Esophagus squamous epithelium (tissue), 5 donors: Measurements from ENCODE around the gene PRKCE. TPM values are rescaled to one million over a fixed set of nuclear protein-coding genes. Genes with fewer than 3 reads are reported as not detected.
A peak's percentile ranks its signal among the peaks of the same experiment; 100 is the strongest.

ENCODE experiments used
- DNase-seq: peaks from one replicate; lab custom pipeline; 2025; lab: John Stamatoyannopoulos, UW
- H3K27ac ChIP-seq, 4 donors: fragments of 200-600 bp; sonication (generic); one replicate each; pipeline ENCODE4 v1.5.1; 2016 to 2019; ENCODE audit warnings: mild to moderate bottlenecking in 1 of 4
- H3K27me3 ChIP-seq, 4 donors: fragments of 200-600 bp; sonication (generic); 1 replicate in 3 of 4; 2 replicates in 1 of 4; pipeline versions ENCODE4 v1.5.1 to v1.6.0; 2017 to 2021; ENCODE audit warnings: antibody characterized with exemption in 1 of 4
- H3K36me3 ChIP-seq, 3 donors: fragments of 200-600 bp; sonication (generic); one replicate each; pipeline ENCODE4 v1.5.1; 2016 to 2019
- H3K4me1 ChIP-seq, 3 donors: fragments of 200-600 bp; sonication (generic); one replicate each; pipeline ENCODE4 v1.5.1; 2017 to 2019
- H3K4me3 ChIP-seq, 4 donors: fragments of 200-600 bp; sonication (generic); 1 replicate in 3 of 4; 2 replicates in 1 of 4; pipeline ENCODE4 v1.5.1; 2016 to 2019; ENCODE audit warnings: mild to moderate bottlenecking in 2 of 4, moderate library complexity in 1 of 4
- H3K9me3 ChIP-seq, 3 donors: fragments of 200-600 bp; sonication (generic); one replicate each; pipeline ENCODE4 v1.5.1; 2016 to 2019
- CTCF ChIP-seq, 6 experiments: fragments of 450-650 bp in 4 of 6; fragments of 200-600 bp in 2 of 6; sonication (generic) in 2 of 6; IDR thresholded peaks; one replicate each; pipeline ENCODE4 v1.5.1; 2016 to 2019; ENCODE audit warnings: antibody characterized with exemption in 6 of 6, mild to moderate bottlenecking in 4 of 6, moderate library complexity in 4 of 6
- POLR2A ChIP-seq, 4 donors: fragments of 450-650 bp; IDR thresholded peaks; one replicate each; pipeline ENCODE4 v1.6.1; 2017; ENCODE audit warnings: antibody characterized with exemption in 4 of 4, mild to moderate bottlenecking in 4 of 4, moderate library complexity in 3 of 4
- WGBS, 2 donors: methylation state at CpG; one replicate each; pipeline ENCODE4 v1.1.5; 2018; 5-methylcytosine and 5-hydroxymethylcytosine counted together
- intact Hi-C: fragments of 100-400 bp; cut with DNase I; formaldehyde crosslinking; loops from one replicate; pipeline ENCODE4 v1.15.0; 2022
- total RNA-seq, 4 donors: library from RNA; depleted of rRNA; stranded (reverse); fragments of >200 nt; gene quantifications; one replicate each; pipeline ENCODE4 v1.1.0, GENCODE V29; 2016
- donor health status: DM: yes; HTN: yes; CAD: no.

PRKCE gene
- total RNA-seq, 4 donors from 2014 or later = 6.5 to 13.7 (median 9.9) TPM

- 47 to 58% methylated on average over 3 of the region's 3 CpGs for WGBS, 2 donors
- peak overlapping the region; percentile 50 to 77 (median 68) for H3K27ac ChIP-seq
- intact Hi-C loops = no loop called here
- no peak for DNase-seq
- H3K27me3 ChIP-seq = no peaks in the 10 kb centered on the region
- H3K4me3 ChIP-seq = no peak overlapping the region
- H3K4me1 ChIP-seq = peaks cover 9 to 73% (median 25%) of the 10 kb centered on the region in 3 donors
- H3K36me3 ChIP-seq = no peaks in the 10 kb centered on the region
- H3K9me3 ChIP-seq = no peaks in the 10 kb centered on the region
- TF ChIP-seq CTCF (IDR thresholded peaks at IDR 0.05) = no peak
- TF ChIP-seq POLR2A (IDR thresholded peaks at IDR 0.05) = no peak
Measured at GRCh38 chr2:46117994-46118393, 466.5 kb downstream of the PRKCE start.

- no peak for DNase-seq
- WGBS, 2 donors = 76 to 90% methylated on average over 7 of the region's 7 CpGs
- TF ChIP-seq CTCF (IDR thresholded peaks at IDR 0.05) = no peak
- no peak for TF ChIP-seq POLR2A (IDR thresholded peaks at IDR 0.05)
- Histone ChIP-seq H3K9me3 (no peaks in the 10 kb centered on the region), H3K4me1 (peaks cover 9 to 79% (median 25%) of the 10 kb centered on the region in 3 donors), H3K27ac (peak overlapping the region in 3 of 4 donors; percentile 64 to 77 (median 71)), H3K27me3 (no peaks in the 10 kb centered on the region), H3K36me3 (no peaks in the 10 kb centered on the region), H3K4me3 (no peak overlapping the region)
- intact Hi-C loops = no loop called here
Measured at GRCh38 chr2:46118656-46119371, 467.3 kb downstream of the PRKCE start.

- Histone ChIP-seq H3K27ac (peak overlapping the region in 2 of 4 donors; percentile 64 to 71), H3K27me3 (no peaks in the 10 kb centered on the region), H3K9me3 (no peaks in the 10 kb centered on the region), H3K36me3 (no peaks in the 10 kb centered on the region), H3K4me1 (peaks cover 9 to 79% (median 25%) of the 10 kb centered on the region in 3 donors), H3K4me3 (no peak overlapping the region)
- intact Hi-C loops = no loop called here
- TF ChIP-seq CTCF (IDR thresholded peaks at IDR 0.05) = no peak
- no peak for TF ChIP-seq POLR2A (IDR thresholded peaks at IDR 0.05)
- WGBS, 2 donors = 75 to 85% methylated on average over 5 of the region's 5 CpGs
- no peak for DNase-seq
Measured at GRCh38 chr2:46119453-46119852, 468.0 kb downstream of the PRKCE start.

GRCh38 chr2:46120792-46121555 lies 469.5 kb downstream of the PRKCE start:
- intact Hi-C loops = no loop called here
- Histone ChIP-seq H3K9me3 (no peaks in the 10 kb centered on the region), H3K4me3 (no peak overlapping the region), H3K27me3 (no peaks in the 10 kb centered on the region), H3K4me1 (peaks cover 9 to 85% (median 28%) of the 10 kb centered on the region in 3 donors), H3K36me3 (no peaks in the 10 kb centered on the region), H3K27ac (no peak overlapping the region)
- DNase-seq = no peak
- TF ChIP-seq POLR2A (IDR thresholded peaks at IDR 0.05) (no peak), CTCF (IDR thresholded peaks at IDR 0.05) (no peak)
- 59 to 75% methylated on average over 5 of the region's 5 CpGs for WGBS, 2 donors
